Right lobe of liver (tissue), 6 donors: ENCODE measurements around the gene CCDC38. TPM values are rescaled to one million over a fixed set of nuclear protein-coding genes. Genes with fewer than 3 reads are reported as not detected.

Experiments
- ATAC-seq, 4 donors: fragments of 200-7000 bp; cut with Tn5 transposase; one replicate each; pipeline ENCODE4 v1.9.1; 2020; ENCODE audit warnings: mild to moderate bottlenecking in 4 of 4, moderate library complexity in 4 of 4
- DNase-seq, 3 donors: peaks; one replicate each; pipeline ENCODE4 v3.0.0-alpha.2; 2020
- H3K27ac ChIP-seq, 3 donors: fragments of 200-600 bp; one replicate each; pipeline ENCODE4 v1.8.0; 2022
- H3K27me3 ChIP-seq, 2 donors: fragments of 200-600 bp; one replicate each; pipeline ENCODE4 v1.8.0; 2022
- H3K36me3 ChIP-seq, 4 donors: fragments of 200-600 bp; sonication (generic) in 1 of 4; one replicate each; pipeline versions ENCODE4 v1.5.1 to v1.8.0; 2017 to 2022; ENCODE audit warnings: control low read depth in 1 of 4
- H3K4me1 ChIP-seq, 4 donors: fragments of 200-600 bp; sonication (generic) in 1 of 4; one replicate each; pipeline versions ENCODE4 v1.5.1 to v1.8.0; 2017 to 2022; ENCODE audit warnings: control low read depth in 1 of 4
- H3K4me3 ChIP-seq, 3 donors: fragments of 200-600 bp; one replicate each; pipeline ENCODE4 v1.8.0; 2022
- H3K9me3 ChIP-seq, 4 donors: fragments of 200-600 bp; sonication (generic) in 1 of 4; one replicate each; pipeline versions ENCODE4 v1.5.1 to v1.8.0; 2017 to 2022; ENCODE audit warnings: control low read depth in 1 of 4
- CTCF ChIP-seq, 4 donors: fragments of 200-600 bp in 3 of 4; fragments of 450-650 bp in 1 of 4; IDR thresholded peaks; one replicate each; pipeline versions ENCODE4 v1.5.1 to v1.8.0; 2016 to 2022; ENCODE audit warnings: antibody characterized with exemption in 4 of 4, mild to moderate bottlenecking in 2 of 4
- POLR2A ChIP-seq: fragments of 450-650 bp; IDR thresholded peaks from one replicate; pipeline ENCODE4 v1.6.1; 2017; ENCODE audit warnings: antibody characterized with exemption, mild to moderate bottlenecking
- WGBS: methylation state at CpG from one replicate; pipeline ENCODE4 v1.1.6; 2018; ENCODE audit warnings: low coverage, low lambda C conversion rate; ENCODE audit not compliant: insufficient coverage; ENCODE audit errors: missing lambda C conversion rate; 5-methylcytosine and 5-hydroxymethylcytosine counted together
- intact Hi-C, 2 donors: fragments of 100-400 bp; cut with DNase I; formaldehyde crosslinking; loops; one replicate each; pipeline versions ENCODE4 v1.11.2 to v1.14.1; 2022
- total RNA-seq, 6 experiments: library from RNA; depleted of rRNA in 2 of 6; stranded (reverse); fragments of >200 nt in 2 of 6; fragmentation: NEBNext Ultra II Directional in 3 of 6; extraction: Animal tissue kit (Norgen Biotek cat#: 25700) in 3 of 6; gene quantifications; one replicate each; pipeline versions ENCODE4 v1.1.0 to v1.2.4, GENCODE V29; 2016 to 2023
- donor health status: DM: no; HTN: yes; CAD: no.
- donor health status: DM: no; HTN: no; CAD: no.
- donor health status: DM: no; HTN: no; CAD: no.
- donor health status: DM: no; HTN: yes; CAD: no.
- donor health status: DM: no; HTN: yes; CAD: no.

The CCDC38 gene
- total RNA-seq, 6 experiments from 2014 or later, result 0.19 to 1.8 (median 0.89) TPM

- H3K4me1 ChIP-seq, result no peaks in the 10 kb centered on the region
- intact Hi-C loops, result no loop called here
- WGBS, result 69% methylated on average over 1 of the region's 1 CpG
- no peak overlapping the region for H3K4me3 ChIP-seq
- no peak overlapping the region for H3K27ac ChIP-seq
- no peaks in the 10 kb centered on the region for H3K27me3 ChIP-seq
- peaks cover 0 to 21% (median 2%) of the 10 kb centered on the region in 4 donors for H3K36me3 ChIP-seq
- no peak for ATAC-seq
- no peak for DNase-seq
- no peaks in the 10 kb centered on the region for H3K9me3 ChIP-seq
- no peak for TF ChIP-seq CTCF (IDR thresholded peaks at IDR 0.05)
- no peak for TF ChIP-seq POLR2A
Observed at GRCh38 chr12:95953000-95953399, 10.6 kb upstream of the CCDC38 start.

- peak in 1 of 4 donors; percentile 26 for ATAC-seq
Observed at GRCh38 chr12:95951515-95951914, 9.1 kb upstream of the CCDC38 start.

GRCh38 chr12:95949477-95950206, 7.2 kb upstream of the CCDC38 start:
- intact Hi-C loops, result no loop called here
- ATAC-seq (no peak), DNase-seq (no peak)
- H3K4me1 ChIP-seq, result peaks cover 0 to 8% (median 0%) of the 10 kb centered on the region in 4 donors
- H3K36me3 ChIP-seq, result peaks cover 0 to 8% (median under 1%) of the 10 kb centered on the region in 4 donors
- H3K27me3 ChIP-seq, result no peaks in the 10 kb centered on the region
- H3K4me3 ChIP-seq, result no peak overlapping the region
- WGBS, result 70% methylated on average over 4 of the region's 4 CpGs
- no peaks in the 10 kb centered on the region for H3K9me3 ChIP-seq
- no peak overlapping the region for H3K27ac ChIP-seq
- TF ChIP-seq POLR2A, result no peak
- TF ChIP-seq CTCF (IDR thresholded peaks at IDR 0.05), result no peak

More at GRCh38 chr12:95951515-95951914, 9.1 kb upstream of the CCDC38 start:
- no peaks in the 10 kb centered on the region for H3K27me3 ChIP-seq
- no peaks in the 10 kb centered on the region for H3K9me3 ChIP-seq
- H3K4me1 ChIP-seq, result no peaks in the 10 kb centered on the region
- TF ChIP-seq POLR2A (no peak), CTCF (IDR thresholded peaks at IDR 0.05) (no peak)
- no peak for DNase-seq
- no peak overlapping the region for H3K4me3 ChIP-seq
- no peak overlapping the region for H3K27ac ChIP-seq
- peaks cover 0 to 16% (median under 1%) of the 10 kb centered on the region in 4 donors for H3K36me3 ChIP-seq
- intact Hi-C loops, result no loop called here

- Histone ChIP-seq H3K4me1 (peaks cover 0 to 30% (median 9%) of the 10 kb centered on the region in 4 donors), H3K4me3 (peak overlapping the region; percentile 59 to 98 (median 92)), H3K27ac (peak overlapping the region; percentile 95 to 100 (median 97)), H3K9me3 (no peaks in the 10 kb centered on the region), H3K36me3 (no peaks in the 10 kb centered on the region), H3K27me3 (no peaks in the 10 kb centered on the region)
- intact Hi-C loops, result no loop called here
- WGBS, result 34% methylated on average over 8 of the region's 10 CpGs
- ATAC-seq (peak in 3 of 4 donors; percentile 5 to 43 (median 23)), DNase-seq (peak; percentile 29 to 72 (median 61))
- TF ChIP-seq CTCF (IDR thresholded peaks at IDR 0.05), result no peak
- TF ChIP-seq POLR2A, result peak; percentile 56
Observed at GRCh38 chr12:95944108-95944704, 1.8 kb upstream of the CCDC38 start.
